Heart right ventricle (tissue), 16 donors: Measurements from ENCODE around the gene FAM193B. TPM values are rescaled to one million over a fixed set of nuclear protein-coding genes. Genes with fewer than 3 reads are reported as not detected.

ENCODE experiments used
- ATAC-seq, 8 donors: fragments of 200-7000 bp; cut with Tn5 transposase; one replicate each; pipeline ENCODE4 v1.9.1; 2020; ENCODE audit warnings: mild to moderate bottlenecking in 8 of 8, moderate library complexity in 8 of 8, moderate number of reproducible peaks in 1 of 8
- DNase-seq, 2 donors: peaks; one replicate each; pipeline ENCODE4 v3.0.0-alpha.2; 2020
- H3K27ac ChIP-seq, 10 donors: fragments of 200-600 bp; sonication (generic) in 2 of 10; one replicate each; pipeline versions ENCODE4 v1.5.0 to v1.8.0; 2020 to 2022; ENCODE audit warnings: mild to moderate bottlenecking in 3 of 10
- H3K27me3 ChIP-seq, 7 donors: fragments of 200-600 bp; one replicate each; pipeline ENCODE4 v1.8.0; 2021 to 2022; ENCODE audit warnings: mild to moderate bottlenecking in 2 of 7
- H3K36me3 ChIP-seq, 9 donors: fragments of 200-600 bp; sonication (generic) in 1 of 9; one replicate each; pipeline versions ENCODE4 v1.5.0 to v1.8.0; 2020 to 2022; ENCODE audit warnings: mild to moderate bottlenecking in 2 of 9
- H3K4me1 ChIP-seq, 9 donors: fragments of 200-600 bp; sonication (generic) in 1 of 9; one replicate each; pipeline versions ENCODE4 v1.5.0 to v1.8.0; 2020 to 2022; ENCODE audit warnings: mild to moderate bottlenecking in 4 of 9
- H3K4me3 ChIP-seq, 10 donors: fragments of 200-600 bp; sonication (generic) in 2 of 10; one replicate each; pipeline versions ENCODE4 v1.5.0 to v1.8.0; 2020 to 2022; ENCODE audit warnings: mild to moderate bottlenecking in 7 of 10, moderate library complexity in 2 of 10
- H3K9me3 ChIP-seq, 11 donors: fragments of 200-600 bp in 10 of 11; sonication (generic) in 2 of 11; one replicate each; pipeline versions ENCODE4 v1.5.0 to v1.8.0; 2013 to 2022; ENCODE audit warnings: mild to moderate bottlenecking in 2 of 11, control low read depth in 1 of 11, moderate library complexity in 1 of 11
- CTCF ChIP-seq, 9 donors: fragments of 200-600 bp; sonication (generic) in 2 of 9; IDR thresholded peaks; one replicate each; pipeline versions ENCODE4 v1.5.0 to v1.8.0; 2021 to 2022; ENCODE audit warnings: antibody characterized with exemption in 9 of 9, mild to moderate bottlenecking in 5 of 9, moderate library complexity in 1 of 9
- WGBS, 2 donors: extraction: QIAGEN DNeasy Blood & Tissue Kit; methylation state at CpG; one replicate each; pipeline ENCODE4 v1.1.7; 2013; ENCODE audit warnings: inconsistent platforms in 1 of 2; 5-methylcytosine and 5-hydroxymethylcytosine counted together
- intact Hi-C, 10 donors: fragments of 100-400 bp; cut with DNase I; formaldehyde crosslinking; loops; one replicate each; pipeline versions ENCODE4 v1.11.1 to v1.14.2; 2022
- polyA plus RNA-seq, 2 donors: library from polyadenylated mRNA; stranded (reverse); fragments of 200-250 nt; gene quantifications; one replicate each; pipeline ENCODE4 v1.2.3, GENCODE V29; 2013
- total RNA-seq, 10 donors: library from RNA; stranded (reverse); fragmentation: NEBNext Ultra II Directional in 3 of 10; extraction: Animal tissue kit (Norgen Biotek cat#: 25700) in 3 of 10; gene quantifications; one replicate each; pipeline versions ENCODE4 v1.2.1 to v1.2.4, GENCODE V29; 2021 to 2023
- donor health status: Arrhythmogenic right ventricular cardiomyopathy.
- donor health status: ischemic (EF 13 %, LVEDD 7.1; RV severe dilation, severe dysfunction).
- donor health status: healthy with polysubstance abuse.
- donor health status: DM: no; HTN: yes; CAD: no.
- donor health status: DM: no; HTN: no; CAD: no.
- donor health status: ischemic (EF 25% LVEDD 6.9; RV normal size, moderate dysfunction).
- donor health status: ischemic (EF 25% LVEDD 5.7; RV mildly dilated, moderate dysfunction).
- donor health status: healthy.
- donor health status: DM: yes; HTN: yes; CAD: no.
- donor health status: Ischemic cardiomyopathy.
- donor health status: ischemic (EF 35%, LVEDD 5.7; RV mildly dilated, moderate dysfunction).
- donor health status: nonischemic (EF 11% LVEDD 7.7; RV severe dilation, severe dysfunction).
- donor health status: DM: yes; HTN: yes; CAD: no.
- donor health status: PGD.
- donor health status: ischemic (EF 29% LVEDD 5.4; RV normal size, mild dysfunction).
- donor health status: nonischemic (EF 23%, LVEDD 6.1; RV moderate dilation, normal function).

Gene FAM193B
- total and polyA plus RNA-seq, 12 donors = 14.1 to 201 (median 21.7) TPM

- 86 to 89% methylated on average over 10 of the region's 10 CpGs for WGBS, 2 donors
- no peak for TF ChIP-seq CTCF (IDR thresholded peaks at IDR 0.05)
- DNase-seq = no peak
- H3K4me1 ChIP-seq = no peaks in the 10 kb centered on the region
- H3K27me3 ChIP-seq = no peaks in the 10 kb centered on the region
- intact Hi-C loops = no loop called here
- no peak for ATAC-seq
- no peak overlapping the region for H3K4me3 ChIP-seq
- H3K9me3 ChIP-seq = peaks cover 0 to 6% (median 0%) of the 10 kb centered on the region in 11 donors
- H3K36me3 ChIP-seq = no peaks in the 10 kb centered on the region
- H3K27ac ChIP-seq = no peak overlapping the region
Measured at GRCh38 chr5:177576169-177576568, 21.8 kb upstream of the FAM193B start.

- no peak overlapping the region for H3K27ac ChIP-seq
- no peaks in the 10 kb centered on the region for H3K36me3 ChIP-seq
- no peak for TF ChIP-seq CTCF (IDR thresholded peaks at IDR 0.05)
- H3K4me3 ChIP-seq = no peak overlapping the region
- 37 to 52% methylated on average over 1 of the region's 1 CpG for WGBS, 2 donors
- H3K4me1 ChIP-seq = no peaks in the 10 kb centered on the region
- no peaks in the 10 kb centered on the region for H3K27me3 ChIP-seq
- DNase-seq = no peak
- H3K9me3 ChIP-seq = peaks cover 0 to 6% (median 0%) of the 10 kb centered on the region in 11 donors
- intact Hi-C loops = no loop called here
- no peak for ATAC-seq
Measured at GRCh38 chr5:177575488-177575887, 21.1 kb upstream of the FAM193B start.

GRCh38 chr5:177569894-177570293, 15.5 kb upstream of the FAM193B start:
- Histone ChIP-seq H3K9me3 (peaks cover 0 to 6% (median 0%) of the 10 kb centered on the region in 11 donors), H3K4me1 (no peaks in the 10 kb centered on the region), H3K4me3 (no peak overlapping the region), H3K36me3 (no peaks in the 10 kb centered on the region), H3K27ac (no peak overlapping the region), H3K27me3 (peaks cover 0 to 21% (median 11%) of the 10 kb centered on the region in 7 donors)
- DNase-seq (no peak), ATAC-seq (no peak)
- intact Hi-C loops = no loop called here
- WGBS, 2 donors = 75% methylated on average over 2 of the region's 2 CpGs
- TF ChIP-seq CTCF (IDR thresholded peaks at IDR 0.05) = no peak

GRCh38 chr5:177568326-177568725, 14.0 kb upstream of the FAM193B start:
- no peak for DNase-seq
- H3K36me3 ChIP-seq = no peaks in the 10 kb centered on the region
- no peak overlapping the region for H3K27ac ChIP-seq
- ATAC-seq = no peak
- H3K9me3 ChIP-seq = peaks cover 0 to 6% (median 0%) of the 10 kb centered on the region in 11 donors
- H3K4me1 ChIP-seq = no peaks in the 10 kb centered on the region
- 63 to 74% methylated on average over 7 of the region's 7 CpGs for WGBS, 2 donors
- no peak overlapping the region for H3K4me3 ChIP-seq
- no peak for TF ChIP-seq CTCF (IDR thresholded peaks at IDR 0.05)
- intact Hi-C loops = no loop called here
- peaks cover 0 to 24% (median 11%) of the 10 kb centered on the region in 7 donors for H3K27me3 ChIP-seq
